GM12801 (cell line): ENCODE data around the gene OGDHL.

Experiments used
- CTCF ChIP-seq: IDR thresholded peaks from one replicate; pipeline ENCODE4 v1.5.1; 2011; ENCODE audit warnings: control low read depth; ENCODE audit not compliant: insufficient read length; ENCODE audit errors: extremely low read depth

OGDHL gene

GRCh38 chr10:49741108-49741995 is 20.8 kb downstream of the OGDHL start:
- TF ChIP-seq CTCF = no peak

DNA sequence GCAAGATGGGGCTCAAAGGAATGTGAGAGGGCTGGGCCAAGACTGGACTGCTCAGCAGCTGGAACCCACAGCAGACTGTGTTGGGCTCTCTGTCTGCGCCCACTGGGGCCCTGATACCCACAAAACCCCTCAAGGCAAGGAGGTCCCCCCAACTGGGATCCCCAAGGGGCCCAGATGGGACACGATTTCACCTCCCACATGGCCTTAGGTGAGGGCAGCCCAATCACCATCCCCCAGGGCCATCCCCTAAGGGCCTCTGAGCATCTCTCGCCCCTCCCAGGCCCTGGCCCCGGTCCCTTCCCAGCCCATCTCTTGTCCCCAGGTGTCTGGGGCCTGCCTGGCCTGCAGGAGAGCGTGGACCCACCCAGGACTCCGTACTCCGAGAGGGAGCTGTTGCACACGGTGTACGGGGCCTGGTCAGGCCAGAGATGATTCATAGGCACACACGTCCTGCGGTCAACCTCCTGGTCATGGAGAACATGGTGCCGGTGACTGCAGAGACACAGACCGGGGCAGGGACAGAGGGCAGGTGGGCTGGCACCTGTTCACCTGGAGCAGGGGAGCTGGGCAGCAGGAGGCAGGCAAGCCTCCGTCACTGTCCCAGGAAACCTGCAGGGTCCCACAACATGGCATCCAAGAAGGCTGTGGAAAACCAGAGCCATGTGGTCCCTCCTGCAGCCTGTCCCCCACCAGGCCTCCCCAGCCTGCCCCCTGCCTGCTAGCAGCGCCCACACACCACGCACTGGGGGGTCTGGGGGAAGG is 21.6 kb downstream of the OGDHL start:
- TF ChIP-seq CTCF = no peak

- TF ChIP-seq CTCF = no peak
These were observed 22.7 kb downstream of the OGDHL start for GRCh38 chr10:49739426-49739825.

- no peak for TF ChIP-seq CTCF
These were observed 23.3 kb downstream of the OGDHL start for GRCh38 chr10:49738616-49739360.

DNA sequence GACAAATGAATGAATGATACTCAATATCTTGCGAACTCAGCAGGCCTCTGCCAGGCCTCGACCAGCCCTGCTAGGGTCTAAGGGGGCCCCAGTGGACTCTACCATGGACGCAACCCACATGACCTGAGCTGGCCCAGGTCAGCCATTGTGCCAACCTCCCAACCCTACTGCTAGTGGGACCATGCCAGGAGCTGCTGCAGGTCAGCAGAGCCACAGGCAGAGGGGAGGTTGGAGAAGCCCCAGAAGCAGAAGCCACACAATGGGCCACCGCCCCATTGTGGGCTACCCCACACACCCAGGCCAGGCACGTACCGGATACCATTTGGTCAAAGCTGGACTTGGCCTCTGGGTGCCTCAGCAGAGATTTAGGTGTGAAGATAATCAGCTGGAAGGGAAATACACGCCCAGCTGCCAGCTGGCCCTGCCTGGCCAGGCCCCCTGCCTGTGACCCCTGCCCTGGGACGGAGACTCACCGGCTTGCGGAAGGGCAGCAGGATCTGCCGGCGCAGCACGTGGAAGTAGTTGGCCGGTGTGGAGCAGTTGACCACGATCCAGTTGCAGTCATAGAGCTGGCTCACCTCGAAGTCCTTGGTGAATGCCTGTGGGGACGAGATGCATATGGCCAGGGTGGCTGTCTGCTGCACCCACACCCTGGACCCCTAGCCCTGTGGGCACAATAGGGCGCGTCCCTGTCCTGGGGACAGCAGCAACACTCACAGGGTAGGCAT is 24.5 kb downstream of the OGDHL start:
- TF ChIP-seq CTCF = no peak

DNA sequence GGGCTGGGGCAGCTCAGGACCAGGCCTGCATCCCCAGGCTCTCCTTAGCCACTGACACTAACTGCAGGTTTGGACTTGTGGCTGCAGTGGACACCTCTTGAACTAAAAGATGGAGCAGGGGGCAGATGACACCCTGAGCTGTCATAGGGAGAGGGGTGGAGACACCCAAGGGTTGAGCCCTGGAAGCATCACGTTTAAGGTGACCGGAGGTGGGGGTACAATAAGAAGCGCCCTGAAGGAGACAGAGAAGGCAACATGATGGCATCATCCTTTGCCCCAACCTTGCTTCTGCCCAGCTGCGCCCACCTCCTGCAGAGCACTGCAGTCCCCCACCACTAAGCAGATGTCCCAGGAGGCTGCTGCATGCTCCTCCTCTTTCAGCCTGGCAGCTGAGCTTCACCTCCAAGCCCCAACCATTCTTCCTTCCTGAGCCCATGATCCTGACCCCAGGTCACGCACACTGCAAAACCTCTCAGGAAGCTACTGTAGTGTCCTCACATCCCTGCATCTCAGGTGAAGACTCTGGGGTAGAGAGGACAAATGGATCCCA is 25.5 kb downstream of the OGDHL start:
- no peak for TF ChIP-seq CTCF
